HL-60 (cell line): Measurements from ENCODE around the gene KCNJ13.

Experiments
- DNase-seq, 2 experiments: peaks; one replicate each; pipeline ENCODE4 v3.0.0-alpha.2; 2010 to 2020; ENCODE audit warnings: low read depth in 1 of 2, low spot score in 1 of 2
- H3K27ac ChIP-seq: fragments of 250-450 bp; sonication (Bioruptor Pico); replicated peaks from 2 replicates; pipeline ENCODE4 v1.5.1; 2020; ENCODE audit warnings: mild to moderate bottlenecking, moderate library complexity
- H3K27me3 ChIP-seq: fragments of 250-450 bp; sonication (Bioruptor Pico); 2 replicates; pipeline ENCODE4 v1.5.1; 2021; ENCODE audit warnings: mild to moderate bottlenecking, moderate library complexity; ENCODE audit not compliant: insufficient read depth, poor library complexity, severe bottlenecking
- H3K4me3 ChIP-seq: replicated peaks from 2 replicates; pipeline ENCODE4 v1.5.1; 2011; ENCODE audit warnings: mild to moderate bottlenecking, control low read depth, low read length; ENCODE audit not compliant: insufficient read depth
- CTCF ChIP-seq: IDR thresholded peaks from one replicate; pipeline ENCODE4 v1.5.1; 2011; ENCODE audit warnings: low read length, control low read depth, inconsistent platforms; ENCODE audit not compliant: insufficient read depth
- GABPA ChIP-seq: IDR thresholded peaks from 2 replicates; pipeline ENCODE4 v1.6.1; 2012; ENCODE audit warnings: low read depth
- POLR2AphosphoS5 ChIP-seq: IDR thresholded peaks from 2 replicates; pipeline ENCODE4 v1.6.1; 2012; ENCODE audit warnings: low read depth
- REST ChIP-seq: IDR thresholded peaks from 2 replicates; pipeline ENCODE4 v1.6.1; 2012; ENCODE audit warnings: low read depth; ENCODE audit not compliant: insufficient replicate concordance
- SPI1 ChIP-seq: IDR thresholded peaks from 2 replicates; pipeline ENCODE4 v1.6.1; 2012; ENCODE audit warnings: low read depth, mild to moderate bottlenecking, borderline replicate concordance

The KCNJ13 gene

GRCh38 chr2:232789082-232789481 lies 12.7 kb upstream of the KCNJ13 start:
- DNase-seq: no peak
- H3K4me3 ChIP-seq: no peak overlapping the region
- TF ChIP-seq GABPA (no peak), REST (no peak), CTCF (no peak), SPI1 (no peak), POLR2AphosphoS5 (no peak)
- no peaks in the 10 kb centered on the region for H3K27me3 ChIP-seq
- H3K27ac ChIP-seq: no peak overlapping the region

- TF ChIP-seq CTCF (no peak), SPI1 (no peak), POLR2AphosphoS5 (no peak), REST (no peak), GABPA (no peak)
- no peak overlapping the region for H3K4me3 ChIP-seq
- no peaks in the 10 kb centered on the region for H3K27me3 ChIP-seq
- no peak for DNase-seq
- no peak overlapping the region for H3K27ac ChIP-seq
These were observed 11.4 kb upstream of the KCNJ13 start for GRCh38 chr2:232787806-232788205.

- Histone ChIP-seq H3K27ac (no peak overlapping the region), H3K27me3 (no peaks in the 10 kb centered on the region), H3K4me3 (no peak overlapping the region)
- TF ChIP-seq POLR2AphosphoS5 (no peak), GABPA (no peak), REST (no peak), CTCF (no peak), SPI1 (0 out of 2 replicates have a peak, but pooled peaks have one; percentile 9)
- DNase-seq: no peak
These were observed 6.9 kb upstream of the KCNJ13 start for GRCh38 chr2:232783278-232783677.
